Naive B cell (primary cell): ENCODE results near the gene CLDND2. TPM values are rescaled to one million over a fixed set of nuclear protein-coding genes. Genes with fewer than 3 reads are reported as not detected.

ENCODE experiments used
- ATAC-seq, 2 donors: fragments of 150-1000 bp; cut with Tn5 transposase; 2 replicates each; pipeline ENCODE4 v1.10.0; 2021; ENCODE audit warnings: low read depth in 2 of 2, mild to moderate bottlenecking in 2 of 2, moderate library complexity in 2 of 2
- DNase-seq: peaks from one replicate; pipeline ENCODE4 v3.0.0; 2022
- H3K27ac Mint-ChIP-seq, 6 donors: one replicate each; pipeline ENCODE4 v1.8.0; 2020 to 2022; ENCODE audit warnings: mild to moderate bottlenecking in 6 of 6, mixed read lengths in 6 of 6, moderate library complexity in 5 of 6, inconsistent platforms in 2 of 6
- H3K27me3 Mint-ChIP-seq, 3 donors: one replicate each; pipeline ENCODE4 v1.8.0; 2021 to 2022; ENCODE audit warnings: mixed read lengths in 3 of 3, mild to moderate bottlenecking in 1 of 3
- H3K36me3 Mint-ChIP-seq, 2 donors: one replicate each; pipeline ENCODE4 v1.8.0; 2020 to 2022; ENCODE audit warnings: mixed read lengths in 2 of 2, inconsistent platforms in 1 of 2, mild to moderate bottlenecking in 1 of 2
- H3K4me1 Mint-ChIP-seq, 3 donors: one replicate each; pipeline ENCODE4 v1.8.0; 2020 to 2022; ENCODE audit warnings: mixed read lengths in 3 of 3, inconsistent platforms in 1 of 3, mild to moderate bottlenecking in 1 of 3, moderate library complexity in 1 of 3
- H3K4me3 Mint-ChIP-seq, 8 donors: one replicate each; pipeline ENCODE4 v1.8.0; 2020 to 2022; ENCODE audit warnings: mild to moderate bottlenecking in 8 of 8, mixed read lengths in 8 of 8, moderate library complexity in 8 of 8, inconsistent platforms in 2 of 8
- H3K9me3 Mint-ChIP-seq, 7 donors: one replicate each; pipeline ENCODE4 v1.8.0; 2020 to 2022; ENCODE audit warnings: mixed read lengths in 7 of 7, mild to moderate bottlenecking in 5 of 7, inconsistent platforms in 2 of 7, moderate library complexity in 1 of 7
- polyA plus RNA-seq, 6 donors: library from polyadenylated mRNA; unstranded; fragments of 300-500 nt; fragmentation: Illumina TruSeq; gene quantifications; one replicate each; pipeline ENCODE4 v1.2.3, GENCODE V29; 2021; ENCODE audit warnings: low read depth in 6 of 6

The CLDND2 gene
- polyA plus RNA-seq, 6 donors from 2014 or later: 0.46 to 1.2 TPM; not detected in 4

DNA sequence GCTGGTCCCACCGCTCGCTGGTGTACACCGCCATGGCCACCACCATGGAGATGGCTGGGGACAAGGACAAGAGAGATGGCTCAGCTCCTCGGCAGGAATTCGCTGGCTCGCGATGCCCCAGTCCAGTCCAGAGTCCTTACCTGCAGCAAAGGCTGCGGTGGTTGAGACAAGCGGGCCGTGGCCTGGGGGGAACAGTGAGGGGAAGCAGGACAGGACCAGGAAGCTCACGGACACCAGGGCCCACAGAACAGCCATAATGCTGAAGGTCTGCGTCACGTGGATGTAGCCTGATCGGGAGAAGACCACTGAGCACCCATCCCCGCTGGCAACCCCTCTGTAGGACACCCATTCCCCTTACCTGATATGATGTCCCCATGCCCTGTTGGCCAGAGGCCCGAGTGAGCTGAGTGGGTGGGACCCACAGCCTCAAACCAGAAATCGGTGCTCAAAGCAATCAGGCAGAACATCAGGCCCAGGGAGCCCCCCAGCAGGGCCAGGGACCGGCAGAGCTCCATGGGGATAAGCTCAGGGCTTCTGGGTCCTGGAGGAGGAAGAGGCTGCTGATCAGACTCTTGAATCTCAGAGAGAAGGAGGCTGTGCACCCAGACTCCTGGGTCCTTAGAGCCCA is 3.3 kb upstream of the CLDND2 start:
- Mint-ChIP-seq H3K36me3 (no peaks in the 10 kb centered on the region), H3K27me3 (no peaks in the 10 kb centered on the region), H3K4me3 (peak overlapping the region in 1 of 8 donors; percentile 59), H3K4me1 (peaks cover 7 to 23% (median 14%) of the 10 kb centered on the region in 3 donors), H3K27ac (peak overlapping the region in 1 of 6 donors; percentile 40), H3K9me3 (no peaks in the 10 kb centered on the region)
- DNase-seq (no peak), ATAC-seq (no peak)

DNA sequence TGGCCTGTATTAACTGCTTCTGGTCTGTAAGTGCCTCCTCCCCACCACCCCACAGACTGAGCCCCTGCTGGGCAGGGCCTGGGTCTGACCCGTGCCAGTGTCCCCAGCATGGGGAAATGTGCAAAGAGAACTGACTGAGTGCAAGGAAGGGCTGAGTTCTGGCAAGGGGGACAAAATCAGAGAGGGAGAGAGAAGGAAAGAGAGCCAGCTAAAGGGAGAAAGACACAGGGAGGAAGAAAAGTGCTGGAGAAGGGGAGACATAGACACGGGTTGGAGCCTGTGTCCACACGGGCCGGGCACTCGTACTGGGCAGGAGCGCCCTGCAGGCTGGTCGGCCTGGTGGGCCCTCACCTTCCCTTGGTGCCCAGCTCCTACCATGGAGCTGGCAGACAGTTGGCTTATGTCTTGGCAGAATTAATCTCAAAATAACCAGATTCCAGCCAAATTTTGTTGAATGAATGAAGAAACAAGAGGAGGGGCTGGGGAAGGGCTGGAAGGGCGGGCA is 2.4 kb upstream of the CLDND2 start:
- Mint-ChIP-seq H3K27ac (no peak overlapping the region), H3K4me3 (peak overlapping the region in 2 of 8 donors; percentile 37 to 90), H3K4me1 (peaks cover 15 to 28% (median 23%) of the 10 kb centered on the region in 3 donors), H3K9me3 (no peaks in the 10 kb centered on the region), H3K36me3 (no peaks in the 10 kb centered on the region), H3K27me3 (no peaks in the 10 kb centered on the region)
- ATAC-seq: no peak
- no peak for DNase-seq

- Mint-ChIP-seq H3K4me3 (peak overlapping the region in 2 of 8 donors; percentile 67 to 90), H3K4me1 (peaks cover 23 to 36% (median 31%) of the 10 kb centered on the region in 3 donors), H3K27me3 (no peaks in the 10 kb centered on the region), H3K27ac (no peak overlapping the region), H3K36me3 (no peaks in the 10 kb centered on the region), H3K9me3 (no peaks in the 10 kb centered on the region)
- DNase-seq: no peak
- no peak for ATAC-seq
These were observed 1.4 kb upstream of the CLDND2 start for GRCh38 chr19:51370230-51370629.

DNA sequence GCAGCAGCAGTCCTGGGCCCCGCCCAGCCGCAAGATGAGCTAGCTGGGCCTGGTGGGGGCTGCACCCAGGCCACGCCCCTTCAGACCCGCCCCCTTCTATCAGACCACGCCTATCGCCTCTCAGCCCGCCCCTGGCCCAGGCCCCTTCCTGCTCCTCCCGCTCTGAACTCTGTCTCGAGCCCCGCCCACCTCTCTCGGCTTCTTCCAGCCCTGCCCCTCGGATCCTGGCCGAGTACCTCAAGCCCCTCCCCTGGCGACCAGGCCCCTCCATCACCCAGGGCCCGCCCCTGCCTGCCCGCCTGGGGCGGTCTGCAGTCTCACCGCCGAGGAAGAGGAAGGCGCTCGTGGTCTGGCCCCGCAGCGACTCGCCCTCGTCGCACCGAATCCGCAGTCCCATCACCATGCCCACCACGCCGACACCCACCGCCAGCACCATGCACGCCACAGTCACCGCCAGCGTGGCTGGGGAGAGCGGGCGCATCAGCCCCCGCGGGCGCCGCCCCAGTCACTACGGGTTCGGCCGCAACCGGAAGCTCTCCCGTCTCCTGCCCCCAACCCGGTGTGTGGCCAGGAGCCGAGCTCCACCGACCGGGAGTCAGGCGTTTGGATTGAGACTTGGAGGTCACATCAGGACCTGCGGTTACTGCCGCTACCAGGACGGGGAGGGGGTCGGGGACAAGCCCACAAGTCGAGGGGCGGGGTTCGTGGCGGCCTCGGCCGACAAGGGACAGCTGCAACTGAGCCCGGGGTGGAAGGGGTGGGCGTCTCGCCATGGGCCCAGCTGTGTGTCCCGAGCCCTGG is 1.0 kb downstream of the CLDND2 start:
- Mint-ChIP-seq H3K9me3 (no peaks in the 10 kb centered on the region), H3K4me3 (peak overlapping the region; percentile 91 to 99 (median 97)), H3K27me3 (no peaks in the 10 kb centered on the region), H3K4me1 (peaks cover 39 to 54% (median 50%) of the 10 kb centered on the region in 3 donors), H3K27ac (peak overlapping the region; percentile 96 to 99 (median 98)), H3K36me3 (no peaks in the 10 kb centered on the region)
- DNase-seq (peak; percentile 96), ATAC-seq (peak; percentile 77 to 78)

DNA sequence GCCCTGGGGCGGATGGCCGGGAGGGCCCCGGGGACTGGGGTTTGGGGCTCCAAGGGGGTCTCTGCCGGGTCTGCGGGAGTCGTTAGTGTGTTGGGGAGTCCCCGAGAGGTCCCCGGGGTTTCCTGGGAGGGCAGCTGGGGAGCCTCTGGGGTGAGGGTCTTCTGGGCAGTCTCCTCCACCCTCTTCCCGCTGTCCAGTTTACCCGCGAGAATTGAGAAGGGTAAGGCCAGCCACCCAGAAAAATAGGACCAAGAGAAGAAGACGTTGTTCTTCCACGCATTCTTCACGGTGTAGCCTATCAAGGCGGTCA is 1.6 kb downstream of the CLDND2 start:
- Mint-ChIP-seq H3K36me3 (no peaks in the 10 kb centered on the region), H3K4me1 (peaks cover 43 to 56% (median 55%) of the 10 kb centered on the region in 3 donors), H3K9me3 (no peaks in the 10 kb centered on the region), H3K4me3 (peak overlapping the region; percentile 91 to 99 (median 97)), H3K27me3 (no peaks in the 10 kb centered on the region), H3K27ac (peak overlapping the region; percentile 96 to 99 (median 98))
- ATAC-seq: no peak
- no peak for DNase-seq

GRCh38 chr19:51366389-51367254 is 2.2 kb downstream of the CLDND2 start:
- Mint-ChIP-seq H3K4me3 (peak overlapping the region; percentile 91 to 99 (median 97)), H3K9me3 (no peaks in the 10 kb centered on the region), H3K27ac (peak overlapping the region; percentile 96 to 99 (median 98)), H3K36me3 (no peaks in the 10 kb centered on the region), H3K4me1 (peaks cover 47 to 62% (median 60%) of the 10 kb centered on the region in 3 donors), H3K27me3 (no peaks in the 10 kb centered on the region)
- ATAC-seq: peak; percentile 51 to 55
- peak; percentile 88 for DNase-seq

- no peaks in the 10 kb centered on the region for H3K36me3 Mint-ChIP-seq
These were observed 2.8 kb downstream of the CLDND2 start, which contains the start of gene ETFB for GRCh38 chr19:51365965-51366388. Gene ETFB, minus strand, starts transcription at chr19:51366388. Its CDS starts 62 bp downstream, at chr19:51366326.

DNA sequence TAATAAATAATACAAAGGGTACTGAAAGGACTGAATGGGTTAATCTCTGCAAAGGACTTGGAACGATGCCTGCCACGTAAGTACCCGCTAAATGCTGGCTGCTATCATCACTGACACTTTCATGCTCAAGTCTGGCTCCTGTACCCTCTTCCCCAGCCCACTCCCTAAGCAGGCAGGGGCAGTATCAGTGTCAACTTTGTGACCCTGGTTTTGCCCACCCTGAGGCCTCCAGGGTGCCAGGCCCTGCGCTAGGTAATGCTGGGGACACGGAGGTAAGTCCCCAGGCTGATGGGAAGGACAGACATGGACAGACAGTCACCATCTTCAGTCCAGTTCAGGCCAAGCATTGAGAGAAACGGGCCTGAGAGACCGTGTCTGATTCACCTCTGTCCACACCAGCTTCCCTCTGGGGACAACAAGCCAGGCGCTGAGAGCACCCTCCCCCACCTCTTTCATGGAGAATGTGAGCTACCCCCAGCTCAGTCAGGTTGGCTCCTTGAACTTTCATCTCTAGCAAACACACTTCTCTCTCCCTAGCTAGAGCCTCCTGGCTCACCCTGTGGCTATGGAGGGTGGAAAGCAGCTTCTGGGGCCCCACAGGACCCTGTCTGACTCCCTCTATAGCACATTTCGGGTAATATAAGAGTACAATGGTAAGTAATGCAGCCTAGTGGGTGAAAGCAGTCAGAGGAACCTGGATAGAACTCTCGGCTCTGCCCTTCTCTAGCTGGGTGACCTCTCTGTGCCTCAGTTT is 3.4 kb downstream of the CLDND2 start:
- DNase-seq: peak; percentile 23
- ATAC-seq: peak; percentile 20 to 23
- Mint-ChIP-seq H3K36me3 (no peaks in the 10 kb centered on the region), H3K4me3 (peak overlapping the region; percentile 91 to 99 (median 97)), H3K27ac (peak overlapping the region; percentile 95 to 99 (median 98)), H3K9me3 (no peaks in the 10 kb centered on the region), H3K4me1 (peaks cover 43 to 68% (median 63%) of the 10 kb centered on the region in 3 donors), H3K27me3 (no peaks in the 10 kb centered on the region)

More at GRCh38 chr19:51365965-51366388, 2.8 kb downstream of the CLDND2 start, which contains the start of gene ETFB:
- H3K9me3 Mint-ChIP-seq: no peaks in the 10 kb centered on the region
- H3K4me3 Mint-ChIP-seq: peak within 1 kb of the TSS; percentile 91 to 99 (median 97)
- ATAC-seq: no peak
- H3K27me3 Mint-ChIP-seq: no peaks in the 10 kb centered on the region
- H3K4me1 Mint-ChIP-seq: peaks cover 43 to 63% (median 60%) of the 10 kb centered on the region in 3 donors
- DNase-seq: no peak
- peak within 1 kb of the TSS; percentile 96 to 99 (median 98) for H3K27ac Mint-ChIP-seq

DNA sequence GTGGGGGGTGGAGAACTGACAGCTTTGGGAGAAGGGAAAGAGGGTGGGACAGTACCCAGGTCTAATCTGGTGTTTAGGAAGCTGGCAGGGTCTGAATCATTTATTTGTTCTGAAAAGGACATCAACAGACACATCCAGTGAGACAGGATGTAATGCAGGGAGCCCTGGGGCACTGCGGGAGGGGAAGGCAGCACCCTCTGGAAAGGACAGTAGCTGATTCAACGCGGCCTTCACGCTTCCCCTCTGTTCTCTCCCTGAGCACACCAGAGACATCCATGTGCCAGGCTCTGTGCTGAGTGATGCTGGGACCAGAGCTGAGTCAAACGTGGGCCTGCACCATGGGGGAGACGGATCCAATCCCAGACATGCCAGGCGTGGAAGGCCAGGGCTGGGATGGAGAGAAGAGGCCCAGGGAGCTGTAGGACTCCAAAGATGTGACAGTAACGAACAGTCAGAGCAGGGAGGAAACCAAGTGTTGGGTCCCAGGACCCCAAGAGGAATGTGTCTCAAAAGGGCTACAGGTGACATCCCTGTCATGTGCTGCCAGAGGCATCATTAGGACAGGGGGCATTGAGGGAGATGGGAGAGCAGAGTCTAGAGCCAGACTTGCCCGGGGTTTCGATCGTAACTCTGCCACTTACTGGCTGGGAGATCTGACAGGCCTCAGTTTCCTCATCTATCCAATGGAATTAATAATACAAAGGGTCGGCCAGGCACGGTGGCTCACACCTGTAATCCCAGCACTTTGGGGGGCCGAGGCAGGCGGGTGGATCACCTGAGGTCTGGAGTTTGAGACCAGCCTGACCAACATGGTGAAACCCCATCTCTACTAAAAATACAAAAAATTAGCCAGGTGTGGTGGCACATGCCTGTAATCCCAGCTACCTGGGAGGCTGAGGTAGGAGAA is 4.3 kb downstream of the CLDND2 start:
- peak overlapping the region in 2 of 6 donors; percentile 53 to 66 for H3K27ac Mint-ChIP-seq
- no peaks in the 10 kb centered on the region for H3K27me3 Mint-ChIP-seq
- H3K36me3 Mint-ChIP-seq: no peaks in the 10 kb centered on the region
- H3K9me3 Mint-ChIP-seq: no peaks in the 10 kb centered on the region
- peak overlapping the region in 6 of 8 donors; percentile 1 to 88 (median 42) for H3K4me3 Mint-ChIP-seq
- ATAC-seq (no peak), DNase-seq (no peak)
- H3K4me1 Mint-ChIP-seq: peaks cover 43 to 68% (median 64%) of the 10 kb centered on the region in 3 donors

GRCh38 chr19:51361239-51361638 is 7.6 kb downstream of the CLDND2 start:
- no peak overlapping the region for H3K4me3 Mint-ChIP-seq
- H3K36me3 Mint-ChIP-seq: no peaks in the 10 kb centered on the region
- no peak overlapping the region for H3K27ac Mint-ChIP-seq
- H3K27me3 Mint-ChIP-seq: no peaks in the 10 kb centered on the region
- peaks cover 0 to 1% (median 0%) of the 10 kb centered on the region in 7 donors for H3K9me3 Mint-ChIP-seq
- H3K4me1 Mint-ChIP-seq: peaks cover 36 to 55% (median 45%) of the 10 kb centered on the region in 3 donors
- ATAC-seq: no peak
- no peak for DNase-seq

DNA sequence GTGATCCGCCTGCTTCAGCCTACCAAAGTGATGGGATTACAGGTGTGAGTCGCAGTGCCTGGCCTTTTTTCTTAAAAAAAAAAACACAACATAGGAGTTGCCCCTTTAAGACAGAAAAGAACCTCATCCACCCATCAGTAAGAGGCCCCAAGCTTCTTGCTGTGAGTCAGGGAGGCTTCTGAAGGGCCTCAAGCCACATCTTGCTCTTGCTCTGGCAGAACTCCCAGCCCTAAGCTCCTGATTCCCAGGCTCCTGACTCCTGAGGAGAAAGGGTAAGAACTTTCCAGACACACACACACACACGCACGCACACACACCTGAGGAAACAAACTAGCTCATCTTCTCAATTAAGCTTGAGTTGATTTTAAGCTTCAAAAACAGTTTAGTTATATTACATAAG is 9.5 kb downstream of the CLDND2 start:
- peaks cover 24 to 42% (median 32%) of the 10 kb centered on the region in 3 donors for H3K4me1 Mint-ChIP-seq
- no peaks in the 10 kb centered on the region for H3K27me3 Mint-ChIP-seq
- H3K36me3 Mint-ChIP-seq: no peaks in the 10 kb centered on the region

More for the DNA sequence above, 9.5 kb downstream of the CLDND2 start:
- no peak overlapping the region for H3K4me3 Mint-ChIP-seq
- ATAC-seq (no peak), DNase-seq (no peak)
- H3K27ac Mint-ChIP-seq: no peak overlapping the region
- H3K9me3 Mint-ChIP-seq: peaks cover 0 to 1% (median 0%) of the 10 kb centered on the region in 7 donors
